GM23338 (cell line): ENCODE measurements around the gene NINJ2.
A peak's percentile ranks its signal among the peaks of the same experiment; 100 is the strongest.

Source experiments
- EZH2 ChIP-seq: fragments of 200-600 bp; sonication (generic); IDR thresholded peaks from one replicate; pipeline ENCODE4 v1.8.0; 2017; ENCODE audit warnings: antibody characterized with exemption, mild to moderate bottlenecking, low read depth; ENCODE audit not compliant: unreplicated experiment
- EZH2phosphoT487 ChIP-seq: fragments of 200-600 bp; sonication (generic); IDR thresholded peaks from one replicate; pipeline ENCODE4 v1.8.1; 2018; ENCODE audit warnings: antibody characterized with exemption; ENCODE audit not compliant: unreplicated experiment
- NANOG ChIP-seq: IDR thresholded peaks from 2 replicates; pipeline ENCODE4 v1.6.1; 2016; ENCODE audit warnings: antibody characterized with exemption, borderline replicate concordance
- POLR2AphosphoS5 ChIP-seq: IDR thresholded peaks from 2 replicates; pipeline ENCODE4 v1.6.1; 2016; ENCODE audit warnings: antibody characterized with exemption, low read depth
- STAT1 ChIP-seq: IDR thresholded peaks from one replicate; pipeline ENCODE4 v1.6.1; 2016; ENCODE audit warnings: antibody characterized with exemption; ENCODE audit not compliant: unreplicated experiment
- ZNF331 ChIP-seq: fragments of 250-450 bp; sonication (Bioruptor Pico); IDR thresholded peaks from 2 replicates; pipeline ENCODE4 v1.5.0; 2020; ENCODE audit warnings: low read depth, mild to moderate bottlenecking, moderate library complexity
- TF ChIP-seq, protein P1 (sequence below), 2 experiments: fragments of 200-600 bp in 1 of 2; sonication (generic) in 1 of 2; conservative IDR thresholded peaks; 2 replicates each; pipeline versions ENCODE4 v1.5.1 to v1.6.1; 2016 to 2017; ENCODE audit warnings: antibody characterized with exemption in 2 of 2, low read depth in 2 of 2, mild to moderate bottlenecking in 2 of 2, moderate library complexity in 1 of 2
- TF ChIP-seq, protein P2 (sequence below): IDR thresholded peaks from 2 replicates; pipeline ENCODE4 v1.6.1; 2016; ENCODE audit warnings: antibody characterized with exemption
- TF ChIP-seq, protein P3 (sequence below): IDR thresholded peaks from one replicate; pipeline ENCODE4 v1.6.1; 2018; ENCODE audit warnings: antibody characterized with exemption; ENCODE audit not compliant: unreplicated experiment

DNA sequence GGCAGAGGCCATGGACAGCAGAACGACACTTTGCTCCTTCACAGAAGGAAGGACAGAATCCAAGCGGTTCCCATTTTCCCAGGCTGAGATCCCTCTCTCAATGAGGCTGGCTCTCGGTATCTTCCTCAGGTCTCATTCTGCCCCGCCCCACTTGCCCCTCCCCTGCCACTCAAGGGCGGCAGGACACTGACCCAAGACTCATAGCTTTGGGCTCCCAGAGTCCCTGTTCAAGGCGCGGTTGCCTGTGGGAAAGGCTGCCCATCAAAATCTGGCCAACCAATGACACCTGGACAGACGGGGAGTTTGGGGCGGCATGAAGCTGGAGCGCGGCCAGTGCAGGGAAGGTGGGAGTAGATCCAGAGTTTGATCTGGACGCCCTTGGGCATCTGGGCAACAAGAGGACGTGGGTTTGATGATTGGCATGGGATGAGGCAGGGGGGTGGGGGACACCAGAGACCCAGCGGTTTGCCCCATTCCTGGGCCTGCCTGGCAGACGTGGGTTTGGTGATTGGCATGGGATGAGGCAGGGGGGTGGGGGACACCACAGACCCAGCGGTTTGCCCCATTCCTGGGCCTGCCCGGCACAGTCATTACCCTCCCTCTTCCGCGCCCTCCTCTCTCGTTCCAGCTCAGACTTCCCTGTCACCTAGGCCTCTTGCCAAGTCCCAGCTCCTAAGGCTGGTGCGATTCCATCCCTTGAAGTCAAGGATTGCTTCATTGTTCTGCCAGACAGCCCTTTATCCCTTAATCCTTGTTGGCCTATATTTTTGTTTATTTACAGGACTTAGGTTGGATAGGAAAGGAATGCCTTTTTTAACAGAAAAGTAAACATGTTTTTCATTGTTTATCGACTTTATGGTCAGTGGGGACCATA, 92.1 kb downstream of the NINJ2 start:
- TF ChIP-seq, protein P1, sequence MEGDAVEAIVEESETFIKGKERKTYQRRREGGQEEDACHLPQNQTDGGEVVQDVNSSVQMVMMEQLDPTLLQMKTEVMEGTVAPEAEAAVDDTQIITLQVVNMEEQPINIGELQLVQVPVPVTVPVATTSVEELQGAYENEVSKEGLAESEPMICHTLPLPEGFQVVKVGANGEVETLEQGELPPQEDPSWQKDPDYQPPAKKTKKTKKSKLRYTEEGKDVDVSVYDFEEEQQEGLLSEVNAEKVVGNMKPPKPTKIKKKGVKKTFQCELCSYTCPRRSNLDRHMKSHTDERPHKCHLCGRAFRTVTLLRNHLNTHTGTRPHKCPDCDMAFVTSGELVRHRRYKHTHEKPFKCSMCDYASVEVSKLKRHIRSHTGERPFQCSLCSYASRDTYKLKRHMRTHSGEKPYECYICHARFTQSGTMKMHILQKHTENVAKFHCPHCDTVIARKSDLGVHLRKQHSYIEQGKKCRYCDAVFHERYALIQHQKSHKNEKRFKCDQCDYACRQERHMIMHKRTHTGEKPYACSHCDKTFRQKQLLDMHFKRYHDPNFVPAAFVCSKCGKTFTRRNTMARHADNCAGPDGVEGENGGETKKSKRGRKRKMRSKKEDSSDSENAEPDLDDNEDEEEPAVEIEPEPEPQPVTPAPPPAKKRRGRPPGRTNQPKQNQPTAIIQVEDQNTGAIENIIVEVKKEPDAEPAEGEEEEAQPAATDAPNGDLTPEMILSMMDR (conservative IDR thresholded peaks at IDR 0.05; ENCODE audit: low read depth in 2 of 2) = no peak
- no peak for TF ChIP-seq EZH2
- no peak for TF ChIP-seq STAT1
- peak; percentile 61; the same call in 1 of the 2 replicates for TF ChIP-seq POLR2AphosphoS5
- TF ChIP-seq, protein P2, sequence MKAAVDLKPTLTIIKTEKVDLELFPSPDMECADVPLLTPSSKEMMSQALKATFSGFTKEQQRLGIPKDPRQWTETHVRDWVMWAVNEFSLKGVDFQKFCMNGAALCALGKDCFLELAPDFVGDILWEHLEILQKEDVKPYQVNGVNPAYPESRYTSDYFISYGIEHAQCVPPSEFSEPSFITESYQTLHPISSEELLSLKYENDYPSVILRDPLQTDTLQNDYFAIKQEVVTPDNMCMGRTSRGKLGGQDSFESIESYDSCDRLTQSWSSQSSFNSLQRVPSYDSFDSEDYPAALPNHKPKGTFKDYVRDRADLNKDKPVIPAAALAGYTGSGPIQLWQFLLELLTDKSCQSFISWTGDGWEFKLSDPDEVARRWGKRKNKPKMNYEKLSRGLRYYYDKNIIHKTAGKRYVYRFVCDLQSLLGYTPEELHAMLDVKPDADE = no peak
- TF ChIP-seq, protein P3, sequence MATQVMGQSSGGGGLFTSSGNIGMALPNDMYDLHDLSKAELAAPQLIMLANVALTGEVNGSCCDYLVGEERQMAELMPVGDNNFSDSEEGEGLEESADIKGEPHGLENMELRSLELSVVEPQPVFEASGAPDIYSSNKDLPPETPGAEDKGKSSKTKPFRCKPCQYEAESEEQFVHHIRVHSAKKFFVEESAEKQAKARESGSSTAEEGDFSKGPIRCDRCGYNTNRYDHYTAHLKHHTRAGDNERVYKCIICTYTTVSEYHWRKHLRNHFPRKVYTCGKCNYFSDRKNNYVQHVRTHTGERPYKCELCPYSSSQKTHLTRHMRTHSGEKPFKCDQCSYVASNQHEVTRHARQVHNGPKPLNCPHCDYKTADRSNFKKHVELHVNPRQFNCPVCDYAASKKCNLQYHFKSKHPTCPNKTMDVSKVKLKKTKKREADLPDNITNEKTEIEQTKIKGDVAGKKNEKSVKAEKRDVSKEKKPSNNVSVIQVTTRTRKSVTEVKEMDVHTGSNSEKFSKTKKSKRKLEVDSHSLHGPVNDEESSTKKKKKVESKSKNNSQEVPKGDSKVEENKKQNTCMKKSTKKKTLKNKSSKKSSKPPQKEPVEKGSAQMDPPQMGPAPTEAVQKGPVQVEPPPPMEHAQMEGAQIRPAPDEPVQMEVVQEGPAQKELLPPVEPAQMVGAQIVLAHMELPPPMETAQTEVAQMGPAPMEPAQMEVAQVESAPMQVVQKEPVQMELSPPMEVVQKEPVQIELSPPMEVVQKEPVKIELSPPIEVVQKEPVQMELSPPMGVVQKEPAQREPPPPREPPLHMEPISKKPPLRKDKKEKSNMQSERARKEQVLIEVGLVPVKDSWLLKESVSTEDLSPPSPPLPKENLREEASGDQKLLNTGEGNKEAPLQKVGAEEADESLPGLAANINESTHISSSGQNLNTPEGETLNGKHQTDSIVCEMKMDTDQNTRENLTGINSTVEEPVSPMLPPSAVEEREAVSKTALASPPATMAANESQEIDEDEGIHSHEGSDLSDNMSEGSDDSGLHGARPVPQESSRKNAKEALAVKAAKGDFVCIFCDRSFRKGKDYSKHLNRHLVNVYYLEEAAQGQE = no peak
- no peak for TF ChIP-seq EZH2phosphoT487
- TF ChIP-seq NANOG = no peak
- TF ChIP-seq ZNF331 (CRISPR knock-in tag) = no peak
